ENCODE measurements around the gene ITPR2.

Gene ITPR2

DNA sequence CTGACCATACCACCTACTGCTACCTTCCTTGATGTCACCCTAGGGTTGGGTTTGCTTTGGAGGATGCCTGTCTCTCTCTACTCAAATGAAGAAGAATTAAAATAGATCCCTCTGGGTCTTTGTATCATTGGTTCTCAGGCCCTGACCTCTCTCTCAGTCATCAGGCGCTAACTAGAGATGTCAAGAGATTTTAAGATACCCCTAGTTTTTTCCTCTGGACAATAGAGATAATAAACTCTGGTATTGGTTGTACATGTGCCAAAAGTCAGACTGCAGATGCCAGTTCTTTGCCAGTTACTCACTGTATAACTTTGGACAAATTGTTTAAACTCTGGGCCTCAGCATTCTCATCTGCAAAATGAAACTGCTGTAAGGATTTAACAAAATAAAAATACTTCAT is 31.5 kb downstream of the ITPR2 start:
- no peak overlapping the region for H3K4me3 ChIP-seq
- H3K27ac ChIP-seq, result no peak overlapping the region
- TF ChIP-seq CTCF (IDR thresholded peaks at IDR 0.05), result no peak
- DNase-seq (ENCODE audit: low spot score), result no peak

- no peak for TF ChIP-seq CTCF (IDR thresholded peaks at IDR 0.05)
- Histone ChIP-seq H3K27ac (no peak overlapping the region), H3K4me3 (no peak overlapping the region)
- no peak for DNase-seq (ENCODE audit: low spot score)
Observed at GRCh38 chr12:26800858-26801257, 32.1 kb downstream of the ITPR2 start.

- Histone ChIP-seq H3K27ac (no peak overlapping the region), H3K4me3 (no peak overlapping the region)
- TF ChIP-seq CTCF (IDR thresholded peaks at IDR 0.05), result no peak
- DNase-seq (ENCODE audit: low spot score), result no peak
Observed at GRCh38 chr12:26800347-26800746, 32.6 kb downstream of the ITPR2 start.

- no peak overlapping the region for H3K27ac ChIP-seq
- TF ChIP-seq CTCF (IDR thresholded peaks at IDR 0.05), result no peak
- no peak overlapping the region for H3K4me3 ChIP-seq
- no peak for DNase-seq (ENCODE audit: low spot score)
Observed at GRCh38 chr12:26799741-26800140, 33.3 kb downstream of the ITPR2 start.

- Histone ChIP-seq H3K4me3 (no peak overlapping the region), H3K27ac (no peak overlapping the region)
- no peak for DNase-seq (ENCODE audit: low spot score)
- no peak for TF ChIP-seq CTCF (IDR thresholded peaks at IDR 0.05)
Observed at GRCh38 chr12:26798640-26799039, 34.4 kb downstream of the ITPR2 start.

DNA sequence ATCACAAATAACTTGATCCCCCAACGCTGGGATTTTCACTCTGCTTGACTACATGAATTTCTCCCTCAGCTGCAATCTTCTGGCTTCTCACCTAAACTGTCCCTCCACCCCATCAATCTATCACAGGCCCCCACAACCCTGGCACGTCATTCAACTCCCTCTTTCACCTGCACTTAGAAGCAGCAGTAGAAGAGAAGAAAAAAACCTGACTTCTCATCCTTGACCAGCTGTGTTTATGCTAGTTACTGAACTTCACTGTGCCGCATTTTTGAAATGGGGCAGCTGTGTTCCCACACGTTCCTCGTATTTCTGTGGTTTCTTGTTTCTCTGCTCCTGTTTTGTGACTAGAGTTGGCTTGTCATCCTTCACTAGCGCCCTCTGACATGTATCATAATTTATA is 35.0 kb downstream of the ITPR2 start:
- DNase-seq (ENCODE audit: low spot score), result no peak
- no peak for TF ChIP-seq CTCF (IDR thresholded peaks at IDR 0.05)
- no peak overlapping the region for H3K27ac ChIP-seq
- H3K4me3 ChIP-seq, result no peak overlapping the region

DNA sequence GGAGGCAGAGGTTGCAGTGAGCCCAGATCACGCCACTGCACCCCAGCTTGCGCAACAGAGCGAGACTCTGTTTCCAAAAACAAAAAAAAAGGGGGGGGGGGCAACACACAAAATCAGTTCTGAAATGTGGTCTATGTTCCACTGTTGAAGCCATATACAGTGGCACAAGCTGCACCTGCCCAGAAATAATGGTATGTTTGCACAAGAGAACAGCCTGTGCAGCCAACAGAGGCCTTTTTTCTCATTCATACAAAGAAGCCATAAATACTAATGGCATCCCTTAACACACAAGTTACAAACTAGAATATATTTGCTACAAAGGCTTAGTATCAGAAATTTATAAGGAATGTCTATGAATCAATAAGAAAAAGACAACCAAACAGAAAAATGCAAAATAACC is 37.1 kb downstream of the ITPR2 start:
- no peak for DNase-seq (ENCODE audit: low spot score)
- H3K4me3 ChIP-seq, result no peak overlapping the region
- H3K27ac ChIP-seq, result no peak overlapping the region
- no peak for TF ChIP-seq CTCF (IDR thresholded peaks at IDR 0.05)

Data from coronary artery (tissue), 2 donors.